OCI-LY7 (cell line): Measurements from ENCODE around the gene SPRTN. TPM values are rescaled to one million over a fixed set of nuclear protein-coding genes. Genes with fewer than 3 reads are reported as not detected.

Experiments
- BruUV-seq: library from RNA; stranded (reverse); fragments of 400-500 nt; replicated peaks from 2 replicates; lab custom pipeline; 2021; lab: Mats Ljungman, UMichigan
- CTCF ChIA-PET: fragments of 300-600 bp; sonication (Branson Sonifier 250); formaldehyde crosslinking; loops from one replicate; lab custom pipeline; 2022; ENCODE audit warnings: antibody characterized with exemption; ENCODE audit not compliant: unreplicated experiment; lab: Charles Lee
- POLR2A ChIA-PET: fragments of 300-600 bp; sonication (Branson Sonifier 250); formaldehyde crosslinking; loops from one replicate; lab custom pipeline; 2022; ENCODE audit warnings: antibody characterized with exemption; lab: Charles Lee
- DNase-seq: peaks from one replicate; pipeline ENCODE4 v3.0.0-alpha.2; 2015; ENCODE audit warnings: low spot score
- H2AFZ ChIP-seq: fragments of 200-600 bp; sonication (generic), shearing (Covaris generic); 2 replicates; pipeline ENCODE4 v1.6.1; 2014; ENCODE audit warnings: mild to moderate bottlenecking, antibody characterized with exemption, low read length, moderate library complexity
- H3K27ac ChIP-seq: fragments of 200-600 bp; sonication (generic); 2 replicates; pipeline ENCODE4 v1.5.1; 2014; ENCODE audit warnings: mixed run types, low read depth, mild to moderate bottlenecking, moderate library complexity, low read length, inconsistent platforms; ENCODE audit not compliant: poor library complexity, severe bottlenecking
- H3K36me3 ChIP-seq: fragments of 200-600 bp; sonication (generic); 2 replicates; pipeline ENCODE4 v1.6.1; 2014; ENCODE audit warnings: mild to moderate bottlenecking, antibody characterized with exemption, low read length, moderate library complexity, mixed read lengths; ENCODE audit not compliant: insufficient read depth
- H3K4me1 ChIP-seq: fragments of 200-600 bp; sonication (generic); 2 replicates; pipeline ENCODE4 v1.5.1; 2014; ENCODE audit warnings: mild to moderate bottlenecking, low read length; ENCODE audit not compliant: insufficient read depth, poor library complexity, severe bottlenecking
- H3K4me2 ChIP-seq: fragments of 200-600 bp; sonication (generic); 2 replicates; pipeline ENCODE4 v1.6.1; 2014; ENCODE audit warnings: mild to moderate bottlenecking, low read length
- H3K4me3 ChIP-seq: fragments of 200-600 bp; sonication (generic); 2 replicates; pipeline ENCODE4 v1.5.1; 2014; ENCODE audit warnings: mild to moderate bottlenecking, low read depth, low read length; ENCODE audit not compliant: poor library complexity, severe bottlenecking
- H3K79me2 ChIP-seq: fragments of 200-600 bp; sonication (generic); 2 replicates; pipeline ENCODE4 v1.6.1; 2016; ENCODE audit warnings: low read depth, mild to moderate bottlenecking, low read length, moderate library complexity, mixed read lengths; ENCODE audit not compliant: insufficient read depth
- H3K9me2 ChIP-seq: fragments of 200-600 bp; sonication (generic); 2 replicates; pipeline ENCODE4 v1.6.1; 2016; ENCODE audit warnings: mild to moderate bottlenecking, low read length, mixed read lengths; ENCODE audit not compliant: insufficient read depth
- H3K9me3 ChIP-seq: fragments of 200-600 bp; sonication (generic); 2 replicates; pipeline ENCODE4 v1.6.1; 2014; ENCODE audit warnings: mild to moderate bottlenecking, mixed run types, low read length, mixed read lengths
- H4K20me1 ChIP-seq: fragments of 200-600 bp; sonication (generic); 2 replicates; pipeline ENCODE4 v1.6.1; 2014; ENCODE audit warnings: mild to moderate bottlenecking, antibody characterized with exemption, low read length, moderate library complexity, mixed read lengths; ENCODE audit not compliant: insufficient read depth
- EZH2phosphoT487 ChIP-seq: fragments of 200-600 bp; sonication (generic); IDR thresholded peaks from 2 replicates; pipeline ENCODE4 v1.6.1; 2018; ENCODE audit warnings: low read depth, borderline replicate concordance, mild to moderate bottlenecking, mixed run types, antibody characterized with exemption, low read length, moderate library complexity, mixed read lengths
- intact Hi-C: fragments of 100-400 bp; cut with micrococcal nuclease; formaldehyde crosslinking; loops from one replicate; pipeline ENCODE4 v1.10.0; 2022; ENCODE audit not compliant: unreplicated experiment
- total RNA-seq, 2 experiments: library from RNA; depleted of rRNA in 1 of 2; stranded (reverse); fragments of >200 nt in 1 of 2; shearing (Covaris generic) in 1 of 2; gene quantifications; 2 replicates each; pipeline ENCODE4 v1.2.3, GENCODE V29; 2014 to 2022
- TF ChIP-seq, protein P1 (sequence below): fragments of 200-600 bp; sonication (generic); conservative IDR thresholded peaks from 2 replicates; pipeline ENCODE4 v1.5.1; 2014; ENCODE audit warnings: mild to moderate bottlenecking, antibody characterized with exemption, low read length, moderate library complexity, mixed read lengths

Gene SPRTN
- total RNA-seq, 2 experiments from 2014 or later, result 10.9 to 16.4 TPM

DNA sequence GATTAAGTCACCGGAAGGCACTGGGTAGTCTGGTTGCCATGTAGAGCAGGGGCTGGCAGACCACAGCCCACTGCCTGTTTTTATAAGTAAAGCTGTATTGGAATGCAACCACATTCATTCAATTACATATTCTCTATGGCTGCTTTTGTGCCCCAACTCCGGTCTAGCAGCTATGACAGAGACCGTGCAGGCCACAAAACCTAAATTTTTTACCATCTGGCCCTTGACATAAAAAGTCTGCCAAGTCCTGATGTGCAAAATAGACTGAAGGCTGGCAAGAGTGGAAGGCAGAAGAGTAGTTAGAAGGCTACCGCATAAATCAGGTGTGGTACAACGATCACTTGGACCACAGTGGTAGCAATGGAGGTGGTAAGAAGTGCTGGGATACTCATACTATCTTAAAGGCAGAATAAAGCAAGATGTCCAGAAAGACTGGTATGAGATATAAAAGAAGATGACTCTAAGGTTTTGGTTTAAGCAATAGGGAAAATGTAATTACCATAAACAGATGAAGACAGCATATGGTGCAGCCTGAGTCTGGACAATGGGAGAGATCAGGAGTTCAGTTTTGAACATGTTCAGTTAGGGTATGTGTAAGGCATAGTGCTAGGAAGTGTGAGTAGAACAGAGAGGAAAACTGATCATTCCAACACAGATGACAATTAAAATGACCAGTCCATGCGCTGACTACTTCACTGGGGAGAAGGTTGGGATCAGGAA, 46.8 kb downstream of the SPRTN start:
- POLR2A ChIA-PET, result no interaction called here
- intact Hi-C loops, result no loop called here
- Histone ChIP-seq H3K27ac (no peak overlapping the region), H3K9me2 (no peaks in the 10 kb centered on the region), H3K4me2 (no peak overlapping the region), H3K4me3 (no peak overlapping the region), H4K20me1 (no peaks in the 10 kb centered on the region), H3K36me3 (no peaks in the 10 kb centered on the region; the same call in 1 of the 2 replicates), H3K4me1 (no peaks in the 10 kb centered on the region), H3K79me2 (peaks cover 14% of the 10 kb centered on the region; the same call in 1 of the 2 replicates), H3K9me3 (no peaks in the 10 kb centered on the region), H2AFZ (no peak overlapping the region)
- TF ChIP-seq, protein P1, sequence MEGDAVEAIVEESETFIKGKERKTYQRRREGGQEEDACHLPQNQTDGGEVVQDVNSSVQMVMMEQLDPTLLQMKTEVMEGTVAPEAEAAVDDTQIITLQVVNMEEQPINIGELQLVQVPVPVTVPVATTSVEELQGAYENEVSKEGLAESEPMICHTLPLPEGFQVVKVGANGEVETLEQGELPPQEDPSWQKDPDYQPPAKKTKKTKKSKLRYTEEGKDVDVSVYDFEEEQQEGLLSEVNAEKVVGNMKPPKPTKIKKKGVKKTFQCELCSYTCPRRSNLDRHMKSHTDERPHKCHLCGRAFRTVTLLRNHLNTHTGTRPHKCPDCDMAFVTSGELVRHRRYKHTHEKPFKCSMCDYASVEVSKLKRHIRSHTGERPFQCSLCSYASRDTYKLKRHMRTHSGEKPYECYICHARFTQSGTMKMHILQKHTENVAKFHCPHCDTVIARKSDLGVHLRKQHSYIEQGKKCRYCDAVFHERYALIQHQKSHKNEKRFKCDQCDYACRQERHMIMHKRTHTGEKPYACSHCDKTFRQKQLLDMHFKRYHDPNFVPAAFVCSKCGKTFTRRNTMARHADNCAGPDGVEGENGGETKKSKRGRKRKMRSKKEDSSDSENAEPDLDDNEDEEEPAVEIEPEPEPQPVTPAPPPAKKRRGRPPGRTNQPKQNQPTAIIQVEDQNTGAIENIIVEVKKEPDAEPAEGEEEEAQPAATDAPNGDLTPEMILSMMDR, result no peak
- no peak for TF ChIP-seq EZH2phosphoT487
- no peak for DNase-seq
- no TSS peak for BruUV-seq
- CTCF ChIA-PET, result no interaction called here

DNA sequence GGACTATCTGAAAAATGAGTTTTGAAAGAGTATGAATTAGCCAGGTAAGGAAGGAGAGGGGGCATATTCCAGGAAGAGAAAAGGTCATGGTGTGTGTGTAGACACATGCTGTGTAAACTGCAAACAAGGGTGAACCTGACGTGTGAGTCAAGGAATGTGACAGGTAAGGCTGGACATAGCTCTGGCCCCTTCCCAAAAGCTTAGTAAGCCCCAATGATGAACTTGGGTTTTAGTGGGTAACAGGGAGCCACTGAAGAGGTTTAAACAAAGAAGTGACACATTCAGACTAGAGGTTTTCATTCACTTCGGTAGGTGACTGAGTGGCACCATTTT, 47.3 kb downstream of the SPRTN start:
- Histone ChIP-seq H3K9me2 (no peaks in the 10 kb centered on the region), H3K4me2 (no peak overlapping the region), H3K4me3 (no peak overlapping the region), H3K79me2 (peaks cover 14% of the 10 kb centered on the region; the same call in 1 of the 2 replicates), H3K36me3 (no peaks in the 10 kb centered on the region; the same call in 1 of the 2 replicates), H3K9me3 (no peaks in the 10 kb centered on the region), H2AFZ (no peak overlapping the region), H3K4me1 (no peaks in the 10 kb centered on the region), H4K20me1 (no peaks in the 10 kb centered on the region), H3K27ac (no peak overlapping the region)
- TF ChIP-seq EZH2phosphoT487, result no peak
- TF ChIP-seq, protein P1, result no peak
- no TSS peak for BruUV-seq
- CTCF ChIA-PET, result no interaction called here
- POLR2A ChIA-PET, result interaction anchor here (0.8 kb wide), 1 partner anchor 16 kb away, joined by 3 read pairs; no protein-coding TSS in a partner anchor
- DNase-seq, result no peak
- intact Hi-C loops, result no loop called here

DNA sequence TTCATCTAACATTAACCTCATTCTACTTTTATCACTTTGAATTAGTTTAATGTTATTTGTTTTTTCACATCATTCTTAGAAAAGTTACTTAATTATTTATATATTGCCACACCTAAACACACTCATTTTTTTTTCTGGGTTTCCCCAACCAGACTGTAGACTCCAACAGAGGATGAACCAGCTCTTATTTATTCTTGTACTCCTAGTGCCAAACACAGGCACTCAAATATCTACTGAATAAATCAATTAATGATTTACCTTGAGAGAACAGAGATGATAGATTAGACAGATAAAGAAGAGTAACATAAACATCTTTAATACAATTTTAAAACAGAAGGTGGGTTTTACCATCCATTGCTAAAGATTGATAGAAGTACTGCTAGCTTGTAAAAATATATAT, 48.4 kb downstream of the SPRTN start:
- no peak for DNase-seq
- intact Hi-C loops, result no loop called here
- no peaks in the 10 kb centered on the region; the same call in 1 of the 2 replicates for H3K36me3 ChIP-seq
- no peaks in the 10 kb centered on the region for H4K20me1 ChIP-seq
- H3K27ac ChIP-seq, result no peak overlapping the region
- TF ChIP-seq EZH2phosphoT487, result no peak
- TF ChIP-seq, protein P1, result no peak
- peaks cover 10% of the 10 kb centered on the region; the same call in 1 of the 2 replicates for H3K79me2 ChIP-seq
- H3K4me2 ChIP-seq, result no peak overlapping the region
- ChIA-PET POLR2A (interaction anchor here (0.7 to 1.2 kb wide), 3 partner anchors 34 to 594 kb away, joined by 3 read pairs; no protein-coding TSS in a partner anchor), CTCF (no interaction called here)
- H3K4me3 ChIP-seq, result no peak overlapping the region
- BruUV-seq, result no TSS peak
- H3K9me2 ChIP-seq, result no peaks in the 10 kb centered on the region
- H3K9me3 ChIP-seq, result no peaks in the 10 kb centered on the region
- H3K4me1 ChIP-seq, result no peaks in the 10 kb centered on the region
- H2AFZ ChIP-seq, result no peak overlapping the region
